Panc1 (cell line): Measurements from ENCODE around the gene CTBP1. TPM values are rescaled to one million over a fixed set of nuclear protein-coding genes. Genes with fewer than 3 reads are reported as not detected.

ENCODE experiments used
- ATAC-seq: fragments of 200-7000 bp; cut with Tn5 transposase; 2 replicates; pipeline ENCODE4 v1.9.1; 2020; ENCODE audit warnings: mild to moderate bottlenecking, moderate library complexity
- BruUV-seq: library from RNA; stranded (reverse); fragments of 400-500 nt; replicated peaks from 2 replicates; lab custom pipeline; 2021; lab: Mats Ljungman, UMichigan
- CTCF ChIA-PET: fragments of 300-600 bp; sonication (Branson Sonifier 250); formaldehyde crosslinking; loops from one replicate; lab custom pipeline; 2022; ENCODE audit warnings: antibody characterized with exemption; lab: Charles Lee
- POLR2A ChIA-PET: fragments of 300-600 bp; sonication (Branson Sonifier 250); formaldehyde crosslinking; loops from one replicate; lab custom pipeline; 2022; ENCODE audit warnings: antibody characterized with exemption; lab: Charles Lee
- DNase-seq: peaks from one replicate; pipeline ENCODE4 v3.0.0-alpha.2; 2010; ENCODE audit warnings: low read depth, low spot score
- H3K27ac ChIP-seq: 2 replicates; pipeline ENCODE4 v1.5.1; 2011; ENCODE audit warnings: mild to moderate bottlenecking, low read length, inconsistent platforms
- H3K27me3 ChIP-seq: fragments of 200-500 bp; sonication (Bioruptor generic); 2 replicates; pipeline ENCODE4 v1.6.0; 2014; ENCODE audit warnings: low read length, inconsistent platforms; ENCODE audit not compliant: control insufficient read depth, insufficient read depth
- H3K36me3 ChIP-seq: fragments of 200-500 bp; sonication (Bioruptor generic); 2 replicates; pipeline ENCODE4 v1.5.1; 2014; ENCODE audit warnings: inconsistent platforms, mild to moderate bottlenecking, low read length, moderate library complexity; ENCODE audit not compliant: control insufficient read depth, insufficient read depth
- H3K4me1 ChIP-seq: 2 replicates; pipeline ENCODE4 v1.5.1; 2011; ENCODE audit warnings: inconsistent platforms, mild to moderate bottlenecking, low read length, moderate library complexity; ENCODE audit not compliant: control insufficient read depth, insufficient read depth
- H3K4me3 ChIP-seq, 2 experiments: 2 replicates each; pipeline ENCODE4 v1.5.1; 2011 to 2012; ENCODE audit warnings: low read depth in 2 of 2, low read length in 2 of 2, mild to moderate bottlenecking in 2 of 2, inconsistent platforms in 1 of 2, moderate library complexity in 1 of 2
- H3K9me3 ChIP-seq: fragments of 200-500 bp; sonication (Bioruptor generic); 2 replicates; pipeline ENCODE4 v1.5.1; 2014; ENCODE audit warnings: low read depth, mild to moderate bottlenecking, inconsistent platforms, low read length, moderate library complexity; ENCODE audit not compliant: control insufficient read depth, insufficient read depth
- CTCF ChIP-seq: fragments of 450-650 bp; IDR thresholded peaks from 2 replicates; pipeline ENCODE4 v1.5.1; 2017; ENCODE audit warnings: mild to moderate bottlenecking
- POLR2AphosphoS5 ChIP-seq: IDR thresholded peaks from 2 replicates; pipeline ENCODE4 v1.6.1; 2012; ENCODE audit warnings: mild to moderate bottlenecking, low read depth, low read length, moderate library complexity
- SIN3A ChIP-seq: IDR thresholded peaks from 2 replicates; pipeline ENCODE4 v1.6.1; 2012; ENCODE audit warnings: low read depth, mild to moderate bottlenecking, low read length, moderate library complexity, borderline replicate concordance; ENCODE audit not compliant: insufficient read depth
- TCF7L2 ChIP-seq: IDR thresholded peaks from 2 replicates; pipeline ENCODE4 v1.6.1; 2011; ENCODE audit warnings: mild to moderate bottlenecking, low read depth, low read length, inconsistent platforms
- in situ Hi-C: cut with HindIII; loops from 2 replicates; pipeline ENCODE4 v1.10.0; 2016; ENCODE audit warnings: low sequenced_read_pairs, low pct_unique_long_range_greater_than_20kb
- intact Hi-C: fragments of 100-400 bp; cut with micrococcal nuclease; formaldehyde crosslinking; loops from one replicate; pipeline ENCODE4 v1.10.0; 2022; ENCODE audit not compliant: unreplicated experiment
- total RNA-seq: library from RNA; stranded (reverse); gene quantifications from one replicate; pipeline ENCODE4 v1.2.1, GENCODE V29; 2021; ENCODE audit not compliant: unreplicated experiment
- TF ChIP-seq, protein P1 (sequence below), 2 experiments: IDR thresholded peaks; 2 replicates each; pipeline ENCODE4 v1.6.1; 2011 to 2012; ENCODE audit warnings: low read depth in 2 of 2, control low read depth in 1 of 2, low read length in 1 of 2, mild to moderate bottlenecking in 1 of 2, moderate library complexity in 1 of 2; ENCODE audit not compliant: insufficient read depth in 1 of 2

Gene CTBP1
- total RNA-seq, 1 experiment from 2014 or later = 157 TPM

DNA sequence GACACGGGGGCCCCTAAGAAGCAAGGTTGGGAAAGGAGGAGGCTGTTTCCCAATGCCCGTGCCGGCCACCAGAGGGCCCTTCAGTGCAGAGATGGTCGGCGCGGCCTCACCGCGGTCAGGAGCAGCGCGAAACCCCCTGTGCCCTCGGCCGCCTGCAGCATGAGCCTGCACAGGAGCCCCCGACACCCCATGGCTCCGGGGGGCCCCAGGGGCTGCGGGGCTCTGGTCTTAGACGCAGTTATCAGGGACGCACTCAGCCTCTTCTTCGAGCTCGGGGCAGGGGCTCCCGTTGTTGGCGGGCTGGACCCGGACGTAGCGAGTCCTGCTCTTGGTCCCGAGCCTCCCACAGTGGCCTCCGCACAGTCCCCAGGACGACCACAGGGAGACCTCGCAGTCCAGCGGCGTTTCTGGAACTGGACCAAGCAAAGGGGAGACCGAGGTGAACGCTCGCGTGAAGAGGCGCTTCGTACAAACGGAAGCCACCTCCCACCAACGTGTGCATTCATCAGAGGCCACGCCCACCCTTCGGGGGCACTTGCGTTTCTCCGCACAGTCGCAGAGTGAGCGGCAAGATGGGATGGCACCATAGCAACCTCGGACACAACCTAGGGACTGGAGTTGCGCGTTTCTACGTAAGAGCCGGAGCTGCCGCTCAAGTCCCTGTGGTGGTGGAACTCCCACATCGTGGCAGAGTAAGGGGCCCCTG is 81.5 kb downstream of the CTBP1 start:
- no peaks in the 10 kb centered on the region for H3K27me3 ChIP-seq
- ATAC-seq (peak; percentile 95), DNase-seq (peak; percentile 46)
- no peaks in the 10 kb centered on the region for H3K36me3 ChIP-seq
- BruUV-seq = no TSS peak
- in situ Hi-C loops (no loop called here), intact Hi-C loops (no loop called here)
- peak overlapping the region; percentile 65; the same call in 1 of the 2 replicates for H3K27ac ChIP-seq
- TF ChIP-seq CTCF = peak; percentile 90
- TF ChIP-seq POLR2AphosphoS5 = peak; percentile 23; the same call in 1 of the 2 replicates
- 0 out of 2 replicates have a peak, but pooled peaks have one; percentile 60 for TF ChIP-seq SIN3A
- TF ChIP-seq, protein P1, sequence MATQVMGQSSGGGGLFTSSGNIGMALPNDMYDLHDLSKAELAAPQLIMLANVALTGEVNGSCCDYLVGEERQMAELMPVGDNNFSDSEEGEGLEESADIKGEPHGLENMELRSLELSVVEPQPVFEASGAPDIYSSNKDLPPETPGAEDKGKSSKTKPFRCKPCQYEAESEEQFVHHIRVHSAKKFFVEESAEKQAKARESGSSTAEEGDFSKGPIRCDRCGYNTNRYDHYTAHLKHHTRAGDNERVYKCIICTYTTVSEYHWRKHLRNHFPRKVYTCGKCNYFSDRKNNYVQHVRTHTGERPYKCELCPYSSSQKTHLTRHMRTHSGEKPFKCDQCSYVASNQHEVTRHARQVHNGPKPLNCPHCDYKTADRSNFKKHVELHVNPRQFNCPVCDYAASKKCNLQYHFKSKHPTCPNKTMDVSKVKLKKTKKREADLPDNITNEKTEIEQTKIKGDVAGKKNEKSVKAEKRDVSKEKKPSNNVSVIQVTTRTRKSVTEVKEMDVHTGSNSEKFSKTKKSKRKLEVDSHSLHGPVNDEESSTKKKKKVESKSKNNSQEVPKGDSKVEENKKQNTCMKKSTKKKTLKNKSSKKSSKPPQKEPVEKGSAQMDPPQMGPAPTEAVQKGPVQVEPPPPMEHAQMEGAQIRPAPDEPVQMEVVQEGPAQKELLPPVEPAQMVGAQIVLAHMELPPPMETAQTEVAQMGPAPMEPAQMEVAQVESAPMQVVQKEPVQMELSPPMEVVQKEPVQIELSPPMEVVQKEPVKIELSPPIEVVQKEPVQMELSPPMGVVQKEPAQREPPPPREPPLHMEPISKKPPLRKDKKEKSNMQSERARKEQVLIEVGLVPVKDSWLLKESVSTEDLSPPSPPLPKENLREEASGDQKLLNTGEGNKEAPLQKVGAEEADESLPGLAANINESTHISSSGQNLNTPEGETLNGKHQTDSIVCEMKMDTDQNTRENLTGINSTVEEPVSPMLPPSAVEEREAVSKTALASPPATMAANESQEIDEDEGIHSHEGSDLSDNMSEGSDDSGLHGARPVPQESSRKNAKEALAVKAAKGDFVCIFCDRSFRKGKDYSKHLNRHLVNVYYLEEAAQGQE (IDR thresholded peaks at IDR 0.05; ENCODE audit: insufficient read depth in 1 of 2, low read depth in 2 of 2, low read length in 1 of 2) = no peak
- ChIA-PET CTCF (no interaction called here), POLR2A (interaction anchor here (0.6 kb wide), 1 partner anchor 159 kb away, joined by 4 read pairs; no protein-coding TSS in a partner anchor)
- H3K4me1 ChIP-seq = peaks cover 6% of the 10 kb centered on the region; the same call in 1 of the 2 replicates
- H3K4me3 ChIP-seq = peak overlapping the region; percentile 64 to 68
- H3K9me3 ChIP-seq = no peaks in the 10 kb centered on the region

- intact Hi-C loops = no loop called here
- no peak for DNase-seq
- Histone ChIP-seq H3K4me1 (peaks cover 6% of the 10 kb centered on the region; the same call in 1 of the 2 replicates), H3K36me3 (no peaks in the 10 kb centered on the region), H3K4me3 (peak overlapping the region; percentile 64 to 68), H3K9me3 (no peaks in the 10 kb centered on the region), H3K27me3 (no peaks in the 10 kb centered on the region), H3K27ac (no peak overlapping the region)
- POLR2A ChIA-PET = no interaction called here
- TF ChIP-seq TCF7L2 (no peak), POLR2AphosphoS5 (no peak), SIN3A (no peak), CTCF (no peak)
- TF ChIP-seq, protein P1 (IDR thresholded peaks at IDR 0.05; ENCODE audit: insufficient read depth in 1 of 2, low read depth in 2 of 2, low read length in 1 of 2) = no peak
- CTCF ChIA-PET = interaction anchor here (0.9 kb wide), 1 partner anchor 120 kb away, joined by 3 read pairs; no protein-coding TSS in a partner anchor
- BruUV-seq = no TSS peak
- peak; percentile 3; the same call in 1 of the 2 replicates for ATAC-seq
- in situ Hi-C loops = no loop called here
These were observed 82.3 kb downstream of the CTBP1 start for GRCh38 chr4:1166509-1167243.
